NB4 (cell line): ENCODE measurements around the gene DLG3.

Experiments
- POLR2A ChIP-seq: IDR thresholded peaks from 2 replicates; pipeline ENCODE4 v1.6.1; 2011; ENCODE audit warnings: mild to moderate bottlenecking; ENCODE audit not compliant: insufficient read length; ENCODE audit errors: extremely low read depth
- TF ChIP-seq, protein P1 (sequence below): IDR thresholded peaks from one replicate; pipeline ENCODE4 v1.5.1; 2012; ENCODE audit warnings: low read depth, low read length
- TF ChIP-seq, protein P2 (sequence below): IDR thresholded peaks from 2 replicates; pipeline ENCODE4 v1.6.1; 2011; ENCODE audit warnings: low read depth, low read length

DNA sequence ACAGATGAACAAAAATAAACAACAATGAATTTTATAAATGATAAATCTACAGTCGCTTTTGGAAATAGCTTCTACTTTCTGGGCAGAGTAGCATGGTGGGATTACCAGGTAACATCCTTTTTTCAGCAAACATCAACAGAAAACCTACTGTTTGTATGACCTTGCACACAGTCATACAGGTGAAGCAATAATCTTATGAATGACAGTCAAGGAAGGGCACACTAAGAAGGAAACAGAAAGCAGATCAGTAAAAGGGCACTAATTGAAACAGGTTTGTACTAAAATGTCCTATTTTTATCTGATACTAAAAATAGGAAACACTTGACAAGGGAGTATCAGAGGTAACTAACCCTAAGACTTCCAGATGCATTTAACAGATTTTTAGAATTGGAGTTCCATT is 108.9 kb downstream of the DLG3 start:
- TF ChIP-seq, protein P1, sequence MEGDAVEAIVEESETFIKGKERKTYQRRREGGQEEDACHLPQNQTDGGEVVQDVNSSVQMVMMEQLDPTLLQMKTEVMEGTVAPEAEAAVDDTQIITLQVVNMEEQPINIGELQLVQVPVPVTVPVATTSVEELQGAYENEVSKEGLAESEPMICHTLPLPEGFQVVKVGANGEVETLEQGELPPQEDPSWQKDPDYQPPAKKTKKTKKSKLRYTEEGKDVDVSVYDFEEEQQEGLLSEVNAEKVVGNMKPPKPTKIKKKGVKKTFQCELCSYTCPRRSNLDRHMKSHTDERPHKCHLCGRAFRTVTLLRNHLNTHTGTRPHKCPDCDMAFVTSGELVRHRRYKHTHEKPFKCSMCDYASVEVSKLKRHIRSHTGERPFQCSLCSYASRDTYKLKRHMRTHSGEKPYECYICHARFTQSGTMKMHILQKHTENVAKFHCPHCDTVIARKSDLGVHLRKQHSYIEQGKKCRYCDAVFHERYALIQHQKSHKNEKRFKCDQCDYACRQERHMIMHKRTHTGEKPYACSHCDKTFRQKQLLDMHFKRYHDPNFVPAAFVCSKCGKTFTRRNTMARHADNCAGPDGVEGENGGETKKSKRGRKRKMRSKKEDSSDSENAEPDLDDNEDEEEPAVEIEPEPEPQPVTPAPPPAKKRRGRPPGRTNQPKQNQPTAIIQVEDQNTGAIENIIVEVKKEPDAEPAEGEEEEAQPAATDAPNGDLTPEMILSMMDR, result no peak
- no peak for TF ChIP-seq POLR2A
- TF ChIP-seq, protein P2, sequence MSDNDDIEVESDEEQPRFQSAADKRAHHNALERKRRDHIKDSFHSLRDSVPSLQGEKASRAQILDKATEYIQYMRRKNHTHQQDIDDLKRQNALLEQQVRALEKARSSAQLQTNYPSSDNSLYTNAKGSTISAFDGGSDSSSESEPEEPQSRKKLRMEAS, result no peak
